Heart left ventricle (tissue), 16 donors: ENCODE results near the gene RAB4A. TPM values are rescaled to one million over a fixed set of nuclear protein-coding genes. Genes with fewer than 3 reads are reported as not detected.
"Not testable (repeated sequence)": the region's sequence is repeated elsewhere in the genome, so short reads cannot be mapped to it uniquely, and the experiment has no call there.

Experiments
- ATAC-seq, 4 donors: fragments of 200-7000 bp; cut with Tn5 transposase; one replicate each; pipeline ENCODE4 v1.9.1; 2020 to 2022; ENCODE audit warnings: moderate library complexity in 4 of 4, mild to moderate bottlenecking in 3 of 4, moderate number of reproducible peaks in 1 of 4
- DNase-seq, 5 donors: peaks; one replicate each; pipeline ENCODE4 v3.0.0-alpha.2; 2020
- H3K27ac ChIP-seq, 12 donors: fragments of 200-600 bp; sonication (generic) in 4 of 12; one replicate each; pipeline versions ENCODE4 v1.5.0 to v1.8.0; 2016 to 2022; ENCODE audit warnings: mild to moderate bottlenecking in 2 of 12
- H3K27me3 ChIP-seq, 9 donors: fragments of 200-600 bp; sonication (generic) in 2 of 9; one replicate each; pipeline versions ENCODE4 v1.5.1 to v1.8.0; 2016 to 2022; ENCODE audit warnings: mild to moderate bottlenecking in 3 of 9
- H3K36me3 ChIP-seq, 9 donors: fragments of 200-600 bp; sonication (generic) in 2 of 9; one replicate each; pipeline versions ENCODE4 v1.5.0 to v1.8.0; 2018 to 2022; ENCODE audit warnings: mild to moderate bottlenecking in 2 of 9
- H3K4me1 ChIP-seq, 12 donors: fragments of 200-600 bp; sonication (generic) in 4 of 12; one replicate each; pipeline versions ENCODE4 v1.5.0 to v1.8.0; 2016 to 2022; ENCODE audit warnings: mild to moderate bottlenecking in 3 of 12
- H3K4me3 ChIP-seq, 12 donors: fragments of 200-600 bp; sonication (generic) in 4 of 12; one replicate each; pipeline versions ENCODE4 v1.5.0 to v1.8.0; 2017 to 2022; ENCODE audit warnings: mild to moderate bottlenecking in 9 of 12, moderate library complexity in 4 of 12
- H3K9me3 ChIP-seq, 12 donors: fragments of 200-600 bp; sonication (generic) in 4 of 12; one replicate each; pipeline versions ENCODE4 v1.5.0 to v1.8.0; 2016 to 2022; ENCODE audit warnings: mild to moderate bottlenecking in 1 of 12
- CTCF ChIP-seq, 12 donors: fragments of 200-600 bp; sonication (generic) in 4 of 12; IDR thresholded peaks; one replicate each; pipeline versions ENCODE4 v1.5.0 to v1.8.0; 2018 to 2022; ENCODE audit warnings: antibody characterized with exemption in 12 of 12, mild to moderate bottlenecking in 5 of 12
- POLR2A ChIP-seq, 2 donors: fragments of 450-650 bp; IDR thresholded peaks; one replicate each; pipeline ENCODE4 v1.6.1; 2017; ENCODE audit warnings: antibody characterized with exemption in 2 of 2, mild to moderate bottlenecking in 2 of 2, moderate library complexity in 2 of 2
- WGBS, 4 donors: extraction: QIAGEN DNeasy Blood & Tissue Kit in 2 of 4; methylation state at CpG; one replicate each; pipeline versions ENCODE4 v1.1.5 to v1.1.7; 2013 to 2018; 5-methylcytosine and 5-hydroxymethylcytosine counted together
- intact Hi-C, 10 donors: fragments of 100-400 bp; cut with DNase I; formaldehyde crosslinking; loops; one replicate each; pipeline versions ENCODE4 v1.11.1 to v1.14.2; 2022
- polyA plus RNA-seq, 2 donors: library from polyadenylated mRNA; stranded (reverse); fragments of 200-250 nt; gene quantifications; one replicate each; pipeline ENCODE4 v1.2.3, GENCODE V29; 2013
- total RNA-seq, 9 donors: library from RNA; depleted of rRNA in 2 of 9; stranded (reverse); fragments of >200 nt in 2 of 9; fragmentation: NEBNext Ultra II Directional in 3 of 9; extraction: Animal tissue kit (Norgen Biotek cat#: 25700) in 3 of 9; gene quantifications; one replicate each; pipeline versions ENCODE4 v1.1.0 to v1.2.4, GENCODE V29; 2016 to 2023
- donor health status: ischemic (EF 13 %, LVEDD 7.1; RV severe dilation, severe dysfunction).
- donor health status: healthy with polysubstance abuse.
- donor health status: DM: no; HTN: yes; CAD: no.
- donor health status: DM: no; HTN: no; CAD: no.
- donor health status: ischemic (EF 25% LVEDD 6.9; RV normal size, moderate dysfunction).
- donor health status: ischemic (EF 25% LVEDD 5.7; RV mildly dilated, moderate dysfunction).
- donor health status: healthy.
- donor health status: DM: yes; HTN: yes; CAD: no.
- donor health status: ischemic (EF 35%, LVEDD 5.7; RV mildly dilated, moderate dysfunction).
- donor health status: nonischemic (EF 11% LVEDD 7.7; RV severe dilation, severe dysfunction).
- donor health status: DM: yes; HTN: yes; CAD: no.
- donor health status: PGD.
- donor health status: ischemic (EF 29% LVEDD 5.4; RV normal size, mild dysfunction).
- donor health status: nonischemic (EF 23%, LVEDD 6.1; RV moderate dilation, normal function).

Gene RAB4A
- total and polyA plus RNA-seq, 11 donors: 27.6 to 159 (median 92.2) TPM

- H3K27ac ChIP-seq: no peak overlapping the region
- TF ChIP-seq CTCF (IDR thresholded peaks at IDR 0.05): no peak
- TF ChIP-seq POLR2A (IDR thresholded peaks at IDR 0.05): no peak
- H3K36me3 ChIP-seq: peaks cover 0 to 40% (median 27%) of the 10 kb centered on the region in 9 donors
- no peak overlapping the region for H3K4me3 ChIP-seq
- no peak for ATAC-seq
- 67 to 81% (median 72%) methylated on average over 1 of the region's 1 CpG for WGBS, 4 donors
- intact Hi-C loops: no loop called here
- no peak for DNase-seq
- peaks cover 0 to 2% (median 0%) of the 10 kb centered on the region in 12 donors for H3K9me3 ChIP-seq
- peaks cover 0 to 24% (median 8%) of the 10 kb centered on the region in 12 donors for H3K4me1 ChIP-seq
- no peaks in the 10 kb centered on the region for H3K27me3 ChIP-seq
Measured at GRCh38 chr1:229287267-229287666, 16.4 kb downstream of the RAB4A start.

GRCh38 chr1:229288516-229288915 is 17.6 kb downstream of the RAB4A start:
- intact Hi-C loops: no loop called here
- whole genome bisulfite sequencing, 4 donors: 92 to 99% (median 94%) methylated on average over 1 of the region's 1 CpG
- Histone ChIP-seq H3K27ac (no peak overlapping the region), H3K27me3 (no peaks in the 10 kb centered on the region), H3K4me1 (peaks cover 0 to 23% (median 7%) of the 10 kb centered on the region in 12 donors), H3K9me3 (no peaks in the 10 kb centered on the region), H3K4me3 (no peak overlapping the region), H3K36me3 (peaks cover 0 to 44% (median 34%) of the 10 kb centered on the region in 9 donors)
- ATAC-seq: no peak
- TF ChIP-seq CTCF (IDR thresholded peaks at IDR 0.05) (no peak), POLR2A (IDR thresholded peaks at IDR 0.05) (no peak)
- DNase-seq: no peak

- WGBS, 4 donors: 95 to 100% (median 97%) methylated on average over 3 to 4 of the region's 4 CpGs
- H3K27ac ChIP-seq, DNase-seq, intact Hi-C loops, H3K9me3 ChIP-seq, ATAC-seq, H3K27me3 ChIP-seq, H3K4me3 ChIP-seq: not testable (repeated sequence)
- Histone ChIP-seq H3K36me3 (peaks cover 0 to 57% (median 38%) of the 10 kb centered on the region in 9 donors), H3K4me1 (peaks cover 0 to 15% (median 4%) of the 10 kb centered on the region in 12 donors)
Measured at GRCh38 chr1:229291686-229292085, 20.8 kb downstream of the RAB4A start.

- H3K27ac ChIP-seq: no peak overlapping the region
- peaks cover 0 to 61% (median 54%) of the 10 kb centered on the region in 9 donors for H3K36me3 ChIP-seq
- DNase-seq: no peak
- WGBS, 4 donors: 90 to 94% (median 91%) methylated on average over 10 of the region's 10 CpGs
- H3K4me1 ChIP-seq: peaks cover 0 to 13% (median 3%) of the 10 kb centered on the region in 12 donors
- ATAC-seq: no peak
- no peaks in the 10 kb centered on the region for H3K27me3 ChIP-seq
- no peak for TF ChIP-seq POLR2A (IDR thresholded peaks at IDR 0.05)
- TF ChIP-seq CTCF (IDR thresholded peaks at IDR 0.05): no peak
- no peaks in the 10 kb centered on the region for H3K9me3 ChIP-seq
- no peak overlapping the region for H3K4me3 ChIP-seq
- intact Hi-C loops: no loop called here
Measured at GRCh38 chr1:229293528-229294204, 22.8 kb downstream of the RAB4A start.
